Stimulated activated CD8-positive, alpha-beta memory T cell treated with anti-CD3 and anti-CD28 coated beads, Interleukin-15, amount 100 ng/mL, for 4 hours (primary cell): ENCODE results near the gene ACOXL.

Experiments used
- DNase-seq, 2 donors: peaks; one replicate each; pipeline ENCODE4 v3.0.0-alpha.2; 2020; ENCODE audit warnings: low read depth in 2 of 2

ACOXL gene

GRCh38 chr2:111165084-111165483, 432.7 kb downstream of the ACOXL start:
- DNase-seq = no peak

- no peak for DNase-seq
These were observed 433.7 kb downstream of the ACOXL start for GRCh38 chr2:111166115-111166514.

DNA sequence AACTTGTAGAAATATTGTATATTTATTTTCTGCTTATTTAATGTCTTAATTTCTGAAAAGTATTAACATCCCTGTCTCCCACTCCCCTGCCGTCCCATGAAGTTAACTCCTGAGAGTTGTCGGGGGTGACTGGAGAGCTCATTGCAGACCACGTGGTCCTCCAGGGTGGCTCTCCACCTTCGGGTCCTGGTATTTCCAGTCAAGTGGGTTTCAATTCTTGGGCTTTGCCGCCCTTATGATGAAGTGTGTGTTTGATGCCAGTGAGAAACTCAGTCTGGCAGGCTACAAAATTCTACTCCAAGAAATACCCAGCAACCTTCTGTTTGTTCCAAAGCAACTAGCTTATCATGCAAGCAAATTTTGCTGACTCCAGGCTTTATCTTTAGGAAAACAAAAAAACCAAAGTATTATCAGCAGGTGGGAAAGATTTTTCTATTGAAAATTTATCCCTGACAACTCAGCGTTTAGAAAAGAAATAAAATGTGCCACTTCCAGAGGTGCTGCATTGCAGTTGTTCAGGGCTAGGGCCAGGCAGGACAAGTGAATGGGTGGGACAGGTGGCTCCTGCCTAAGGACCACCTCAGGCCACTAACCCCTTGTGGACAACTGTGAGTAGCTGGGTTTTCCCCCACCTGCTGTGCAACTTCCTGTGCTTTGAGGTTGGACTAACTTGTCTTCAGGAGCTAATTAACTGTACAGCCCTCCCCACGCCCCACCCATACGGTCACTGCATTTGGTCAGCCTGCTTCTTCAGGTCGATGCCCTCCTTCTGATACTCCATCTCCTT, 434.9 kb downstream of the ACOXL start:
- no peak for DNase-seq

DNA sequence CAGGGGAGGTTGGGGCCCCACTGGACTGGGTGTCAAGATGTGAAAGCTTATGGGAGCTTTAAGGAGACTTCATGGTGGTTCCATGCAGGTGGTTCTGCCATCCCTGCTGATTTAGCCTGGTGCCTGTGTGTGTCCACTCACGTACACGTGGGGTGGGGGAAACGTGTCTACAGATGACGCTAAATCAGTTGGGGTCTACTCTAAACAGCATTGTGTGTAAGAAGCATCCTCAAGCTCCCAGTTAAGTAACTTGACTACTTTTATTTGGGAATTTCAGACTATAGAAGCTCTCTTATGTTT, 435.4 kb downstream of the ACOXL start:
- no peak for DNase-seq
